HepG2 (cell line): ENCODE results near the gene SHC3. TPM values are rescaled to one million over a fixed set of nuclear protein-coding genes. Genes with fewer than 3 reads are reported as not detected.

Experiments used
- BCLAF1 ChIP-seq: fragments of 450-650 bp; IDR thresholded peaks from 2 replicates; pipeline ENCODE4 v1.6.1; 2017; ENCODE audit warnings: mild to moderate bottlenecking
- FOXJ3 ChIP-seq: sonication (generic); formaldehyde crosslinking; IDR thresholded peaks from 2 replicates; pipeline ENCODE4 v1.4.0; 2020; ENCODE audit warnings: missing genetic modification reagents, mild to moderate bottlenecking, borderline replicate concordance
- GPN1 ChIP-seq: sonication (generic); formaldehyde crosslinking; IDR thresholded peaks from 2 replicates; pipeline ENCODE4 v1.5.1; 2020; ENCODE audit warnings: missing genetic modification reagents, borderline replicate concordance
- HDAC1 ChIP-seq: sonication (generic); formaldehyde crosslinking; IDR thresholded peaks from 2 replicates; pipeline ENCODE4 v1.5.1; 2020; ENCODE audit warnings: mild to moderate bottlenecking, missing genetic modification reagents
- JUND ChIP-seq: sonication (generic); formaldehyde crosslinking; IDR thresholded peaks from 2 replicates; pipeline ENCODE4 v1.8.0; 2022; ENCODE audit warnings: mild to moderate bottlenecking, missing genetic modification reagents
- NFIC ChIP-seq: IDR thresholded peaks from 2 replicates; pipeline ENCODE4 v1.6.1; 2012; ENCODE audit warnings: mild to moderate bottlenecking, low read length, inconsistent platforms
- NPAS2 ChIP-seq: sonication (generic); formaldehyde crosslinking; IDR thresholded peaks from 2 replicates; pipeline ENCODE4 v1.8.0; 2022; ENCODE audit warnings: mild to moderate bottlenecking, missing genetic modification reagents, borderline replicate concordance
- RAD51 ChIP-seq: fragments of 450-650 bp; IDR thresholded peaks from 2 replicates; pipeline ENCODE4 v1.6.1; 2016; ENCODE audit warnings: borderline replicate concordance
- SALL2 ChIP-seq: sonication (generic); formaldehyde crosslinking; IDR thresholded peaks from 2 replicates; pipeline ENCODE4 v1.8.1; 2023; ENCODE audit warnings: mild to moderate bottlenecking, missing genetic modification reagents, inconsistent platforms
- SMYD3 ChIP-seq: sonication (generic); formaldehyde crosslinking; IDR thresholded peaks from 2 replicates; pipeline ENCODE4 v1.8.1; 2023; ENCODE audit warnings: mild to moderate bottlenecking, missing genetic modification reagents
- TARDBP ChIP-seq: sonication (generic); formaldehyde crosslinking; IDR thresholded peaks from 2 replicates; pipeline ENCODE4 v1.8.0; 2022; ENCODE audit warnings: mild to moderate bottlenecking, missing genetic modification reagents
- TCF7 ChIP-seq: sonication (generic); IDR thresholded peaks from 2 replicates; pipeline ENCODE4 v1.6.1; 2016; ENCODE audit warnings: antibody characterized with exemption, low read depth
- TGIF2 ChIP-seq: IDR thresholded peaks from 2 replicates; pipeline ENCODE4 v1.6.1; 2016; ENCODE audit warnings: control low read depth, missing compliant biosample characterization
- ZHX1 ChIP-seq: sonication (generic); formaldehyde crosslinking; IDR thresholded peaks from 2 replicates; pipeline ENCODE4 v1.8.1; 2022; ENCODE audit warnings: low read depth, mild to moderate bottlenecking, missing genetic modification reagents
- ZNF326 ChIP-seq: sonication (generic); formaldehyde crosslinking; IDR thresholded peaks from 2 replicates; pipeline ENCODE4 v1.4.0; 2020; ENCODE audit warnings: missing genetic modification reagents, borderline replicate concordance
- ZNF556 ChIP-seq: sonication (generic); formaldehyde crosslinking; IDR thresholded peaks from 2 replicates; pipeline ENCODE4 v1.4.0; 2020; ENCODE audit warnings: mild to moderate bottlenecking, missing genetic modification reagents, borderline replicate concordance
- ZNF615 ChIP-seq: sonication (generic); formaldehyde crosslinking; IDR thresholded peaks from 2 replicates; pipeline ENCODE4 v1.5.0; 2020; ENCODE audit warnings: mild to moderate bottlenecking, missing genetic modification reagents, borderline replicate concordance
- ZNF644 ChIP-seq: IDR thresholded peaks from 2 replicates; pipeline ENCODE4 v1.6.1; 2016; ENCODE audit warnings: low read depth
- ZNF703 ChIP-seq: sonication (generic); formaldehyde crosslinking; IDR thresholded peaks from 2 replicates; pipeline ENCODE4 v1.5.1; 2020; ENCODE audit warnings: missing genetic modification reagents, mild to moderate bottlenecking, moderate library complexity, borderline replicate concordance
- ZNF768 ChIP-seq: sonication (generic); formaldehyde crosslinking; IDR thresholded peaks from 2 replicates; pipeline ENCODE4 v1.4.0; 2020; ENCODE audit warnings: missing genetic modification reagents
- ZNF777 ChIP-seq: sonication (generic); formaldehyde crosslinking; IDR thresholded peaks from 2 replicates; pipeline ENCODE4 v1.4.0; 2020; ENCODE audit warnings: missing genetic modification reagents
- ZNF878 ChIP-seq: sonication (generic); formaldehyde crosslinking; IDR thresholded peaks from 2 replicates; pipeline ENCODE4 v1.8.1; 2023; ENCODE audit warnings: mild to moderate bottlenecking, missing genetic modification reagents, moderate library complexity
- ZSCAN20 ChIP-seq: sonication (generic); formaldehyde crosslinking; IDR thresholded peaks from 2 replicates; pipeline ENCODE4 v1.4.0; 2020; ENCODE audit warnings: missing genetic modification reagents, mild to moderate bottlenecking, borderline replicate concordance
- polyA plus RNA-seq, 8 experiments: library from polyadenylated mRNA; depleted of rRNA in 3 of 8; stranded (reverse) in 7 of 8; unstranded in 1 of 8; fragments of >200 nt; fragmentation: Illumina TruSeq in 4 of 8; extraction: Trizol in 4 of 8; gene quantifications; 2 replicates each; pipeline versions ENCODE4 v1.2.1 to v1.2.3, GENCODE V29; 2011 to 2016; ENCODE audit warnings: low read depth in 4 of 8, missing spikeins in 1 of 8, mixed read lengths in 1 of 8; ENCODE audit not compliant: insufficient read depth in 1 of 8
- total RNA-seq, 5 experiments: library from RNA; depleted of rRNA; stranded (reverse); fragments of >200 nt; fragmentation: Illumina TruSeq; extraction: Trizol; gene quantifications; 2 replicates each; pipeline ENCODE4 v1.2.3, GENCODE V29; 2016; ENCODE audit warnings: low read depth in 1 of 5
- TF ChIP-seq, protein P1 (sequence below): IDR thresholded peaks from 2 replicates; pipeline ENCODE4 v1.6.1; 2016; ENCODE audit warnings: missing compliant biosample characterization, missing genetic modification reagents, borderline replicate concordance

Gene SHC3
- total and polyA plus RNA-seq, 2 of the 13 experiments (the other 11 are each of a cell fraction or from before 2014, with no cell fraction given) = 0.09 to 0.89 TPM

- TF ChIP-seq ZSCAN20 (CRISPR knock-in tag) (no peak), TARDBP (CRISPR knock-in tag) (peak; percentile 47; the same call in 1 of the 2 replicates), ZNF703 (CRISPR knock-in tag) (no peak), SALL2 (0 out of 2 replicates have a peak, but pooled peaks have one; percentile 28), RAD51 (no peak), NFIC (no peak), JUND (CRISPR knock-in tag) (peak; percentile 78), BCLAF1 (no peak), ZNF768 (CRISPR knock-in tag) (peak; percentile 54; the same call in 1 of the 2 replicates), ZNF556 (CRISPR knock-in tag) (0 out of 2 replicates have a peak, but pooled peaks have one; percentile 50), SMYD3 (CRISPR knock-in tag) (0 out of 2 replicates have a peak, but pooled peaks have one; percentile 38), TCF7 (peak; percentile 47), FOXJ3 (peak; percentile 50; the same call in 1 of the 2 replicates), NPAS2 (CRISPR knock-in tag) (no peak), ZNF615 (CRISPR knock-in tag) (no peak), ZNF878 (CRISPR knock-in tag) (0 out of 2 replicates have a peak, but pooled peaks have one; percentile 56), ZHX1 (CRISPR knock-in tag) (0 out of 2 replicates have a peak, but pooled peaks have one; percentile 52), ZNF326 (CRISPR knock-in tag) (no peak), ZNF777 (CRISPR knock-in tag) (peak; percentile 54), ZNF644 (CRISPR knock-in tag) (peak; percentile 61), GPN1 (CRISPR knock-in tag) (no peak), HDAC1 (CRISPR knock-in tag) (peak; percentile 71), TGIF2 (peak; percentile 40; the same call in 1 of the 2 replicates)
- TF ChIP-seq, protein P1, sequence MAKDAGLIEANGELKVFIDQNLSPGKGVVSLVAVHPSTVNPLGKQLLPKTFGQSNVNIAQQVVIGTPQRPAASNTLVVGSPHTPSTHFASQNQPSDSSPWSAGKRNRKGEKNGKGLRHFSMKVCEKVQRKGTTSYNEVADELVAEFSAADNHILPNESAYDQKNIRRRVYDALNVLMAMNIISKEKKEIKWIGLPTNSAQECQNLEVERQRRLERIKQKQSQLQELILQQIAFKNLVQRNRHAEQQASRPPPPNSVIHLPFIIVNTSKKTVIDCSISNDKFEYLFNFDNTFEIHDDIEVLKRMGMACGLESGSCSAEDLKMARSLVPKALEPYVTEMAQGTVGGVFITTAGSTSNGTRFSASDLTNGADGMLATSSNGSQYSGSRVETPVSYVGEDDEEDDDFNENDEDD (CRISPR knock-in tag) = peak; percentile 66; the same call in 1 of the 2 replicates
Measured at GRCh38 chr9:89179895-89180734, 1.5 kb upstream of the SHC3 start (continued).
